GM18520 (cell line): ENCODE measurements around the gene CHD1L.
"Not testable (repeated sequence)": the region's sequence is repeated elsewhere in the genome, so short reads cannot be mapped to it uniquely, and the experiment has no call there.

Experiments
- ATAC-seq: cut with Tn5 transposase; IDR thresholded peaks from one replicate; pipeline ENCODE4 v1.9.1; 2021; ENCODE audit not compliant: unreplicated experiment

Gene CHD1L

GRCh38 chr1:147264158-147264768, 21.8 kb downstream of the CHD1L start:
- ATAC-seq, result no peak

- ATAC-seq, result no peak
Measured at GRCh38 chr1:147266381-147266780, 23.9 kb downstream of the CHD1L start.

DNA sequence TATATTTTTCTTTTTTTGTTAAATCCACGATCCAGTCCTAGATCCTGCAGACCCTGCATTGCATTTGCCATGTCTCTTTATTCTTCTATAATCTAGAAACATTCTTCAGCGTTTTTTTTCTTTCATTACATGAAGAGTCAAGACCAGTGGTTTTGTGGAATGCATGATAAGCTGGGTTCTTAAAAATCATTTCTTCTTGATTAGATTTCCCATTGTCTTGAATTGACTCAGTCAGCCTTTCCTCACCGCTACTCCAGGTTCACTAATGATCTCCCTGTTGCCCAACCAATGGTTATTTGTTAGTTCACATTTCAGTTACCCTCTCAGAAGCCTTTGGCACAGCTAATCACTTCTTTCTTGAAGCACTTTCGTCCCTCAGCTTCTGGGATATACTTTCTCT, 25.2 kb downstream of the CHD1L start:
- no peak for ATAC-seq

DNA sequence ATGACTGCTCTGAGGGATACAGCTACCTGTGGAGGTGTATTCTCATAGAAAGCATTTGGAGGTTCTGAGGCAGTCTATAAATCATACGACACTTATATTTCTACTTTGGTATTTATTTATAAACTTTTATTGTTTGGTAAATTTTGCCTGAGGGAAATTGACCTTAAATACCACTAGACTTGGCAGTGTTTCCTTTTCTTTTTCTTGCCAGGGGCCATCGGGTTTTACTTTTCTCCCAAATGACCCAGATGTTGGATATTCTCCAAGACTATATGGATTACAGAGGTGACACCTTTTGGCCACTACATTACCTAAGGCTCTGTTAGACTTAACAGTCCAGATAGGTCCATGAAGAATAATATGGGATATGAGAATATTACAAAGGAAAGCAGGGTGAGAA, 28.2 kb downstream of the CHD1L start:
- ATAC-seq, result no peak

DNA sequence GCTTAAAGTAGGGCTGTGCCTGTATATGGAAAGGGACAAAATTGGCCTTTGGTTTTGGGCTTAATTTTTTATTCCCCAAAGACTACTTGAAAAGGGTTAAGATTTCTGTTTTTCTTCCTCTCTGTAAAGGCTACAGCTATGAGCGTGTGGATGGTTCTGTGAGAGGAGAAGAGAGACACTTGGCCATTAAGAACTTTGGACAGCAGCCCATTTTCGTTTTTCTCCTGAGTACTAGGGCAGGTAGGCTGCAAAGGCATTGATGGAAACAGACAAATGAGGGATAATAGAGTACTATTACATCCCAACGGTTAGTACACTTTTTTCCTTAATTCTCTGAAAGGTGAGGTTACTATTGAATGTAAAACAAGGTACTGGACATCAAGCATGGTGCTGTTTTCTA, 29.6 kb downstream of the CHD1L start:
- ATAC-seq, result no peak

- no peak for ATAC-seq
Measured at GRCh38 chr1:147273409-147274336, 31.2 kb downstream of the CHD1L start.

- ATAC-seq, result no peak
Measured at GRCh38 chr1:147281950-147282349, 39.5 kb downstream of the CHD1L start.

DNA sequence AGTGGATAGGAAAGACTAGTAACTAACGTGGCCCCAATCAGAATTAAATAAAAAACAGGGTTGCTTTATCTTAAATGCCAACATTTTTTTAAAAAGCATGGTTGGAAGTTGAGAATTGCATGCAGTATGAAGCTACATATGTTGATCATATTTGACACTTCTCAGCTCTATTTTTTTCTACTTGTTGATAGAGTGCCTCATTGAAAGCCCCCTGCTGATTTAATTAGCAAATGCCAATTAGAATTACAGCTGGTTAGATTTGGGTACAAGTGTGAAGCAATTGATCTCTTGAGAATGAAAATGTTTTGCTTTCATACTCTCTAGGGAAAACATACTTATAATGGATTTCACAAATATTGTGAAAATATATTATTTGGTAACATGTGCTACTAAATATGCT, 40.5 kb downstream of the CHD1L start:
- no peak for ATAC-seq

DNA sequence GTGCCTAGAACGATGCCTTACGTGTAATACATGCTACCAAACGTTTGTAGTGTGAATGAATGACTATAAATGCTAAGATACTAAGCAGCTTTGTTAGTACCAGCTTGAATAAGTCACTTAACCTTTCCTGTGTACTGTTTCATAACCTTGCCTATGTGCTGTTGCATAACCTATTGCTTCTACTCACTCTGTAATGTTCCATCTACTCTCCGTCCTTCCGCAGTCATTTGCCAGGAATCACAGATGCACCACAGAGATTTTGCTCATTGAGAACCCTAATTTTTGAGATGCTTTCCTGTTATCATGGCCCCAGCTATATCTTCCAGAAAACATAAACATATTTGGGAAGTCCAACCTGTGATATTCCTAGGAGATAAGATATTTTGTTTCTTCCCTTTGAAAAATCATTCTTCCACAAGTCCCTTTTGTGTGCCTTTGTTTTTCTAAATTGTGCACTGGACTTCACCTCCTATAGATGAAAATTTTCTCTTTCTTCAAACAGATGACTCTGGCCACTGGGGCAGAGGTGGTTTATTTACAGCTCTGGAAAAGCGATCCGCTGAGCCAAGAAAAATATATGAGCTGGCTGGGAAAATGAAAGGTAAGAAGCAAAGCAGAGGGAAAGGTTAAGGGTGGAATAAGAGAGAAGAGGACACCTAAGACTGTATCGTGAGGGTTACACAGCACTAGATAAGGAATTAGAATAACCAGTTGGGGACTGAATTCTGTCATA, 44.8 kb downstream of the CHD1L start:
- no peak for ATAC-seq

- no peak for ATAC-seq
Measured at GRCh38 chr1:147292012-147292411, 49.5 kb downstream of the CHD1L start.

DNA sequence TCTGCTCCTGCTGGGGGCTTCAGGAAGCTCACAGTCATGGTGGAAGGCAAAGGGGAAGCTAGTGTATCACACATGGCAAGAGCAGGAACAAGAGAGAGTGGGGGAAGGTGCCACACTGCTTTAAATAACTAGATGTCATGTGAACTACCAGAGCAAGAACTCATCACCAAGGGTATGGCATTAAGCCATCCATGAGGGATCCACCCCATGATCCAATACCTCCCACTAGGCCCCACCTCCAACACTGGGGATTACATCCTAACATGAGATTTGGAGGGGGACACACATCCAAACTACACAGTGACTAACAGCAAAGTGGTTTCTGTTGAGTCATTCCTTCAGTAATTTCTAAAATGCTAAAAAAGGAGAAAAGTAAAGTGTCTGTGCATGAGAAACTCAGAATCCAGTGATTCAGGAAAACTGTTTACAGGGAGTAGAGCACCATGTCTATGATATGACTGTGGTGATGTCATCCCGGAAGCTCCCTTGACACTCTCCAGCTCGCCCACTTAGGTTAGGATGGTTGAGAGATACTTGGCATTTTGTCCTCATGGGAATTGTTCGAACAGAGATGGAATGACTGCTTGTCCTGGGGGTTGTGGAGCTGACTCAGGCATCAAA, 50.3 kb downstream of the CHD1L start:
- ATAC-seq, result no peak

DNA sequence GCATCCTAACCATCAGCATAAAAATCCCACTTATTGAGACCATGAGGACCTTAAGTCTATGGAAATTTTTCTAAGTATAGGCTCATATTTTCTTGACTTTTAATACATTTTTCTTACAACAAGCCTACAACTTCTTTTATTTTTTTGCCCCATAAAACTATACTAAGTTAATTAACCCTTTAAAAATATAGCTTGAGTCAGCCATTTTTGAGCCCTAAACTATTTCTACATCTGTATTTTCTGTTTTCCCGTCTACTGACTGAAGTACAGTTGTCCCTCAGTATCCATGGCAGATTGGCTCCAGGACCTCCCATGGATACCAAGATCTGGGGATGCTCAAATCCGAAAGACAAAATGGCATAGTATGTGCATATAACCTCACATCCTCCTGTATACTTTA, 55.0 kb downstream of the CHD1L start:
- no peak for ATAC-seq

GRCh38 chr1:147305803-147306202, 63.3 kb downstream of the CHD1L start:
- not testable (repeated sequence) for ATAC-seq

- ATAC-seq, result no peak
Measured at GRCh38 chr1:147316968-147317367, 74.5 kb downstream of the CHD1L start.

DNA sequence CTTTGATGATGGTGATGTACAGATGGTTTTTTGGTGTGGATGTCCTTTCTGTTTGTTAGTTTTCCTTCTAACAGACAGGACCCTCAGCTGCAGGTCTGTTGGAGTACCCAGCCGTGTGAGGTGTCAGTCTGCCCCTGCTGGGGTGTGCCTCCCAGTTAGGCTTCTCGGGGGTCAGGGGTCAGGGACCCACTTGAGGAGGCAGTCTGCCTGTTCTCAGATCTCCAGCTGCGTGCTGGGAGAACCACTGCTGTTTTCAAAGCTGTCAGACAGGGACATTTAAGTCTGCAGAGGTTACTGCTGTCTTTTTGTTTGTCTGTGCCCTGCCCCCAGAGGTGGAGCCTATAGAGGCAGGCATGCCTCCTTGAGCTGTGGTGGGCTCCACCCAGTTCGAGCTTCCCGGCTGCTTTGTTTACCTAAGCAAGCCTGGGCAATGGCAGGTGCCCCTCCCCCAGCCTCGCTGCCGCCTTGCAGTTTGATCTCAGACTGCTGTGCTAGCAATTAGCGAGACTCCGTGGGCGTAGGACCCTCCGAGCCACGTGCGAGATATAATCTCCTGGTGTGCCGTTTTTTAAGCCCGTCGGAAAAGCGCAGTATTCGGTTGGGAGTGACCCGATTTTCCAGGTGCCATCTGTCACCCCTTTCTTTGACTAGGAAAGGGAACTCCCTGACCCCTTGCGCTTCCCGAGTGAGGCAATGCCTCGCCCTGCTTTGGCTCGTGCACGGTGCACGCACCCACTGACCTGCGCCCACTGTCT, 84.6 kb downstream of the CHD1L start:
- not testable (repeated sequence) for ATAC-seq

DNA sequence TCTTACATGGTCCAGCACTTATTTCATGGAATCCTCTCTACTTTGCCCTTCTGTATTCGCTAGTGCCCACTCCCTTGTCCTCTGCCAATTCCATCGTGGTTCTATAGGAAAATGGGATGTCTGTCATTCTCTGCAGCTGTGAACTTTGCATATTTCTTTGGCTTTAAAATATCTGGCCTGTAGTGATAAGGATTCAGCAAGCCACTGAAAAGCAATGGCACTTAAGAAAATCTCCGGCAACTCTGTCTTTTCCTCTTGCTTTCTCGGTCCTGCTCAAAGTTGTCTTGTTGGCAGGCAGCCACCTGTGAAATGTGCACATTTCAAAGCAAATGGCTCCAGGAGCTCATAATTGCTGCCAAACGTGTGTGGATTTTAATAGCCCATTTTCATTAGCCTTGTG, 91.8 kb downstream of the CHD1L start:
- no peak for ATAC-seq

GRCh38 chr1:147336291-147336690, 93.8 kb downstream of the CHD1L start:
- no peak for ATAC-seq

DNA sequence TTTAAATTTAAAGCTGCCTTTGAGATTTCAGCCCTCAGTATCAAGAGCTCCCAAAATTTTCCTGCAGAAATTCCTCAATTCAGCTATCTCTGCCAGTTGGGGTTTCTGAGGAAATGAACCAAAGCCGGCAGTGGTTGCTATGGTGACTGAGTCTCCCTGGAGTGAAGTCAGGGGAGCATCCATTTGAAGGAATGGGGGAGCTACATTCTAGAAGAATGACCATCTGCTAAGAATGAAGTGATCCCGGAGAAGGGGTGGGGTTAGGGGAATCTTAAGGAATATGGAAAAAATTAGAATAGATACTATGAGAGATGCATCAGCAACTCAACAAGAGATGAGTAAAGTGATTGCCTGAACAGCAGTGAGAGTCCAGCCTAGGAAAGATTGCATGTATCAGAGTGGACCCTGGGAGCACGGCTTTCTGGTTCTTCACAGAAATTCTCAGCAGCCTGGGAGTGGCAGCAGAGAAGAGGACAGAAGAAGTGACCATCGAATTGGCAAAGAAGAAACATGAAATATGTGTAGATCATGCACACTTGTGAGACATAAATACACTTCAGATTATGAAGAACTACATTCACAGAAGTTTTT, 94.7 kb downstream of the CHD1L start:
- no peak for ATAC-seq

GRCh38 chr1:147338571-147338970, 96.1 kb downstream of the CHD1L start:
- ATAC-seq, result no peak

GRCh38 chr1:147341246-147341645, 98.8 kb downstream of the CHD1L start:
- no peak for ATAC-seq
